ENCODE results near the gene P2RY2. TPM values are rescaled to one million over a fixed set of nuclear protein-coding genes. Genes with fewer than 3 reads are reported as not detected.
"Not testable (repeated sequence)": the region's sequence is repeated elsewhere in the genome, so short reads cannot be mapped to it uniquely, and the experiment has no call there.

Gene P2RY2
- total and polyA plus RNA-seq, 2 donors (not counting 1 experiment from before 2014, with no cell fraction given), result 0.12 to 0.37 TPM

- no peak overlapping the region for H3K4me3 Mint-ChIP-seq
- H3K36me3 ChIP-seq (replicated peaks in 1 of 2; ENCODE audit: control extremely low read depth in 1 of 2, control insufficient read depth in 1 of 2, extremely low read depth in 1 of 2, insufficient read depth in 2 of 2, low read length in 1 of 2), result no peaks in the 10 kb centered on the region
- WGBS (ENCODE audit: insufficient coverage), result 91% methylated on average over 5 of the region's 8 CpGs
- H3K9me3 Mint-ChIP-seq (ENCODE audit: insufficient read depth), result no peaks in the 10 kb centered on the region
- peaks cover 0 to 11% of the 10 kb centered on the region in 2 donors for H3K4me1 ChIP-seq (ENCODE audit: control insufficient read depth in 2 of 2, insufficient read depth in 2 of 2, low read length in 2 of 2)
- ATAC-seq (ENCODE audit: low read depth) (no peak), DNase-seq (no peak)
- H3K4me2 ChIP-seq (replicated peaks; ENCODE audit: low read depth, low read length, poor library complexity, severe bottlenecking), result no peak overlapping the region
- ChIA-PET CTCF (interaction anchor here (0.9 to 2.9 kb wide), 4 partner anchors 8 to 78 kb away, joined by 3 to 18 read pairs (median 4); no protein-coding TSS in a partner anchor), POLR2A (no interaction called here)
- intact Hi-C loops (cut with micrococcal nuclease), result no loop called here
- H3K27ac ChIP-seq (ENCODE audit: low read length in 2 of 2), result no peak overlapping the region
- no peaks in the 10 kb centered on the region for H3K27me3 Mint-ChIP-seq
- no peak overlapping the region for H3K27ac Mint-ChIP-seq
- no peaks in the 10 kb centered on the region for H3K9me3 ChIP-seq (ENCODE audit: control extremely low read depth in 1 of 3, control insufficient read depth in 2 of 3, insufficient read depth in 1 of 3, low read length in 2 of 3)
- H3K4me3 ChIP-seq (ENCODE audit: control extremely low read depth in 1 of 5, extremely low read depth in 1 of 5, insufficient read depth in 1 of 5, low read depth in 2 of 5, low read length in 4 of 5), result no peak overlapping the region
- no peak for TF ChIP-seq EZH2 (IDR thresholded peaks at IDR 0.05; ENCODE audit: borderline replicate concordance, insufficient read depth, low read depth, low read length, poor library complexity, severe bottlenecking)
- TF ChIP-seq, protein P1, sequence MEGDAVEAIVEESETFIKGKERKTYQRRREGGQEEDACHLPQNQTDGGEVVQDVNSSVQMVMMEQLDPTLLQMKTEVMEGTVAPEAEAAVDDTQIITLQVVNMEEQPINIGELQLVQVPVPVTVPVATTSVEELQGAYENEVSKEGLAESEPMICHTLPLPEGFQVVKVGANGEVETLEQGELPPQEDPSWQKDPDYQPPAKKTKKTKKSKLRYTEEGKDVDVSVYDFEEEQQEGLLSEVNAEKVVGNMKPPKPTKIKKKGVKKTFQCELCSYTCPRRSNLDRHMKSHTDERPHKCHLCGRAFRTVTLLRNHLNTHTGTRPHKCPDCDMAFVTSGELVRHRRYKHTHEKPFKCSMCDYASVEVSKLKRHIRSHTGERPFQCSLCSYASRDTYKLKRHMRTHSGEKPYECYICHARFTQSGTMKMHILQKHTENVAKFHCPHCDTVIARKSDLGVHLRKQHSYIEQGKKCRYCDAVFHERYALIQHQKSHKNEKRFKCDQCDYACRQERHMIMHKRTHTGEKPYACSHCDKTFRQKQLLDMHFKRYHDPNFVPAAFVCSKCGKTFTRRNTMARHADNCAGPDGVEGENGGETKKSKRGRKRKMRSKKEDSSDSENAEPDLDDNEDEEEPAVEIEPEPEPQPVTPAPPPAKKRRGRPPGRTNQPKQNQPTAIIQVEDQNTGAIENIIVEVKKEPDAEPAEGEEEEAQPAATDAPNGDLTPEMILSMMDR (IDR thresholded peaks at IDR 0.05), result no peak
- H3K27me3 ChIP-seq (replicated peaks in 1 of 4; ENCODE audit: control extremely low read depth in 1 of 4, control insufficient read depth in 3 of 4, insufficient read depth in 4 of 4, low read length in 3 of 4), result peaks cover 0 to 2% (median 0%) of the 10 kb centered on the region in 4 experiments
- no peaks in the 10 kb centered on the region for H4K20me1 ChIP-seq (ENCODE audit: control insufficient read depth, insufficient read depth, low read length, poor library complexity, severe bottlenecking)
- H2AFZ ChIP-seq (ENCODE audit: insufficient read depth, low read depth, low read length, poor library complexity, severe bottlenecking), result no peak overlapping the region
- no peak overlapping the region for H3K9ac ChIP-seq (ENCODE audit: low read length)
- H3K4me1 Mint-ChIP-seq, result peaks cover 16% of the 10 kb centered on the region
- no peaks in the 10 kb centered on the region for H3K79me2 ChIP-seq (ENCODE audit: control insufficient read depth, insufficient read depth, low read length)
These were observed 55.3 kb downstream of the P2RY2 start for GRCh38 chr11:73273222-73273895.

DNA sequence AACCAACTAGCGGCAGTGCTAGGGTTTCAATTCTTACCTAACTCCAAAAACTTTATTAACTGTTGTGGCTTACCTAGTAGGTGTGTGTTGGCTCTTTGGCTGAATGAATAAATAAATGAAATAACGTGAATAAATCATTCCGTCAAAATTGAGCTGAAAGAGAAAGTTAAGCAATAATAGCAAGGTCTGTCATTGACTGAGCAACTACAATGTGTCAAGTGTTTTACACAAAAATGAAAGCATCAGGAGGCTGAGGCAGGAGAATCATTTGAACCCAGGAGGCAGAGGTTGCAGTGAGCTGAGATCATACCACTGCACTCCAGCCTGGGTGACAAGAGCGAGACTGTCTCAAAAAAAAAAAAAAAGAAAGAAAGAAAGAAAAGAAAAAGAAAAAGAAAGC, 56.1 kb downstream of the P2RY2 start:
- H3K36me3 ChIP-seq (replicated peaks in 1 of 2; ENCODE audit: control extremely low read depth in 1 of 2, control insufficient read depth in 1 of 2, extremely low read depth in 1 of 2, insufficient read depth in 2 of 2, low read length in 1 of 2); ATAC-seq (ENCODE audit: low read depth); H3K9me3 ChIP-seq (ENCODE audit: control extremely low read depth in 1 of 3, control insufficient read depth in 2 of 3, insufficient read depth in 1 of 3, low read length in 2 of 3); H3K27me3 Mint-ChIP-seq; H2AFZ ChIP-seq (ENCODE audit: insufficient read depth, low read depth, low read length, poor library complexity, severe bottlenecking); H3K27ac ChIP-seq (ENCODE audit: low read length in 2 of 2); H3K4me2 ChIP-seq (replicated peaks; ENCODE audit: low read depth, low read length, poor library complexity, severe bottlenecking); H3K27ac Mint-ChIP-seq; H3K9me3 Mint-ChIP-seq (ENCODE audit: insufficient read depth); H3K27me3 ChIP-seq (replicated peaks in 1 of 4; ENCODE audit: control extremely low read depth in 1 of 4, control insufficient read depth in 3 of 4, insufficient read depth in 4 of 4, low read length in 3 of 4); H3K4me3 ChIP-seq (ENCODE audit: control extremely low read depth in 1 of 5, extremely low read depth in 1 of 5, insufficient read depth in 1 of 5, low read depth in 2 of 5, low read length in 4 of 5); POLR2A ChIA-PET; H3K79me2 ChIP-seq (ENCODE audit: control insufficient read depth, insufficient read depth, low read length); H3K9ac ChIP-seq (ENCODE audit: low read length); H4K20me1 ChIP-seq (ENCODE audit: control insufficient read depth, insufficient read depth, low read length, poor library complexity, severe bottlenecking); DNase-seq; intact Hi-C loops (cut with micrococcal nuclease); H3K4me3 Mint-ChIP-seq: not testable (repeated sequence)
- WGBS (ENCODE audit: insufficient coverage), result 90% methylated on average over 2 of the region's 4 CpGs
- peaks cover 16% of the 10 kb centered on the region for H3K4me1 Mint-ChIP-seq
- CTCF ChIA-PET, result interaction anchor here (1.2 to 2.9 kb wide), 2 partner anchors 10 to 16 kb away, joined by 3 to 18 read pairs; no protein-coding TSS in a partner anchor
- peaks cover 0 to 11% of the 10 kb centered on the region in 2 donors for H3K4me1 ChIP-seq (ENCODE audit: control insufficient read depth in 2 of 2, insufficient read depth in 2 of 2, low read length in 2 of 2)

Data from B cell (primary cell).